OCI-LY3 (cell line): ENCODE data around the gene TTC28.

ENCODE experiments used
- H2AFZ ChIP-seq: fragments of 200-600, 300-600 bp; shearing (Covaris generic); 2 replicates; pipeline ENCODE4 v1.6.0; 2014; ENCODE audit warnings: antibody characterized with exemption, low read depth, low read length
- H3K27ac ChIP-seq: fragments of 200-600, 300-600 bp; sonication (generic); 2 replicates; pipeline ENCODE4 v1.5.1; 2014; ENCODE audit warnings: mild to moderate bottlenecking, low read length, moderate library complexity, mixed read lengths
- H3K27me3 ChIP-seq: fragments of 200-600, 300-600 bp; sonication (generic); 2 replicates; pipeline ENCODE4 v1.6.1; 2014; ENCODE audit warnings: low read depth, low read length, mixed read lengths
- H3K36me3 ChIP-seq: fragments of 200-600, 300-600 bp; sonication (generic); replicated peaks from 2 replicates; pipeline ENCODE3; 2014; ENCODE audit warnings: low read depth, low read length, mixed read lengths
- H3K4me1 ChIP-seq: fragments of 300-600, 200-600 bp; sonication (generic); 2 replicates; pipeline ENCODE4 v1.6.1; 2014; ENCODE audit warnings: low read length, mixed read lengths
- H3K4me2 ChIP-seq: fragments of 200-600, 300-600 bp; sonication (generic); 2 replicates; pipeline ENCODE4 v1.6.1; 2014; ENCODE audit warnings: low read length, mixed read lengths
- H3K4me3 ChIP-seq: fragments of 300-600, 200-600 bp; sonication (generic); 2 replicates; pipeline ENCODE4 v1.5.1; 2014; ENCODE audit warnings: antibody characterized with exemption, mild to moderate bottlenecking, low read length, moderate library complexity
- H3K79me2 ChIP-seq: fragments of 300-600, 200-600 bp; shearing (Covaris generic); 2 replicates; pipeline ENCODE4 v1.6.1; 2014; ENCODE audit warnings: mild to moderate bottlenecking, low read length, mixed read lengths
- H3K9ac ChIP-seq: fragments of 300-600, 200-600 bp; shearing (Covaris generic); 2 replicates; pipeline ENCODE4 v1.6.0; 2014; ENCODE audit warnings: mild to moderate bottlenecking, low read length, moderate library complexity
- H3K9me3 ChIP-seq: fragments of 200-600, 300-600 bp; shearing (Covaris generic); 2 replicates; pipeline ENCODE4 v1.6.1; 2014; ENCODE audit warnings: low read length, mixed read lengths; ENCODE audit not compliant: insufficient read depth
- H4K20me1 ChIP-seq: fragments of 200-600, 300-600 bp; sonication (generic); 2 replicates; pipeline ENCODE4 v1.6.1; 2016; ENCODE audit warnings: low read length, mixed read lengths; ENCODE audit not compliant: insufficient read depth
- EZH2phosphoT487 ChIP-seq: fragments of 200-600 bp; shearing (Covaris generic); IDR thresholded peaks from 2 replicates; pipeline ENCODE4 v1.6.1; 2018; ENCODE audit warnings: antibody characterized with exemption, mixed run types, low read depth
- TF ChIP-seq, protein P1 (sequence below): fragments of 200-600, 300-600 bp; sonication (generic); IDR thresholded peaks from 2 replicates; pipeline ENCODE4 v1.5.1; 2014; ENCODE audit warnings: antibody characterized with exemption, low read length, low read depth

TTC28 gene

DNA sequence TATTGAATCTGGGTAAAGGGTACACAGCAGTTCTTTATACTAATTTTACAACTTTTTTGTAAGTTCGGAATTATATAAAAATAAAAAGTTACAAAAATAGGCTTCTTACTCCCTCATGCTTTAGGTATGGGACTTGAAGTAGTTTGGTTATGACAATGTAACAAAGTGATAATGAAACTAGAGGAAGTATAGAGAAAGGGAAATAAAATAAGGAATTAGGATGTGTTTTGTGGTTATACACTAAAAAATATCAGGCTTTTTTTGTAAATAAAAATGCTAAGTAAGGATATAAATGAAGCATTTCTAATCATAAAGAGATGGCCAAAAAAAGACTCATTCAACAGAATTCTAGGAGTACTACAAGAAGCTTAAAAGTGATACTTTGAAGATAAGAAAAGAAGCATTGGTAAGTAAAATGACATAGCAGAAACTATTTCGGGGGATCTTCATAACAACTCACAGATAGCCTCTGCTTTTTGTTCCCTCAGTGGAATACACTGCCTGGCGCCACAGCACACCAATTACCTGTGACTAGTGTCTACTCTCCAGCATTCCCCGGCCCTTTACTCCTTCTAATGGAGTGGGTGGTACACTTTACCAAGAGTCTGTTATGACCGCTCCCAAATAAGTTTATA, 437.9 kb downstream of the TTC28 start:
- Histone ChIP-seq H3K36me3 (peaks cover 11% of the 10 kb centered on the region), H3K4me2 (peak overlapping the region; percentile 81), H3K9me3 (peaks cover 4% of the 10 kb centered on the region; the same call in 1 of the 2 replicates), H3K9ac (0 out of 2 replicates have a peak overlapping the region, but pooled peaks have one; percentile 4), H3K27me3 (peaks cover 6% of the 10 kb centered on the region; the same call in 1 of the 2 replicates), H2AFZ (no peak overlapping the region), H3K4me3 (peak overlapping the region; percentile 61), H4K20me1 (no peaks in the 10 kb centered on the region), H3K27ac (no peak overlapping the region; the same call in 1 of the 2 replicates), H3K79me2 (no peaks in the 10 kb centered on the region), H3K4me1 (peaks cover 16% of the 10 kb centered on the region)
- no peak for TF ChIP-seq EZH2phosphoT487
- TF ChIP-seq, protein P1, sequence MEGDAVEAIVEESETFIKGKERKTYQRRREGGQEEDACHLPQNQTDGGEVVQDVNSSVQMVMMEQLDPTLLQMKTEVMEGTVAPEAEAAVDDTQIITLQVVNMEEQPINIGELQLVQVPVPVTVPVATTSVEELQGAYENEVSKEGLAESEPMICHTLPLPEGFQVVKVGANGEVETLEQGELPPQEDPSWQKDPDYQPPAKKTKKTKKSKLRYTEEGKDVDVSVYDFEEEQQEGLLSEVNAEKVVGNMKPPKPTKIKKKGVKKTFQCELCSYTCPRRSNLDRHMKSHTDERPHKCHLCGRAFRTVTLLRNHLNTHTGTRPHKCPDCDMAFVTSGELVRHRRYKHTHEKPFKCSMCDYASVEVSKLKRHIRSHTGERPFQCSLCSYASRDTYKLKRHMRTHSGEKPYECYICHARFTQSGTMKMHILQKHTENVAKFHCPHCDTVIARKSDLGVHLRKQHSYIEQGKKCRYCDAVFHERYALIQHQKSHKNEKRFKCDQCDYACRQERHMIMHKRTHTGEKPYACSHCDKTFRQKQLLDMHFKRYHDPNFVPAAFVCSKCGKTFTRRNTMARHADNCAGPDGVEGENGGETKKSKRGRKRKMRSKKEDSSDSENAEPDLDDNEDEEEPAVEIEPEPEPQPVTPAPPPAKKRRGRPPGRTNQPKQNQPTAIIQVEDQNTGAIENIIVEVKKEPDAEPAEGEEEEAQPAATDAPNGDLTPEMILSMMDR = no peak

DNA sequence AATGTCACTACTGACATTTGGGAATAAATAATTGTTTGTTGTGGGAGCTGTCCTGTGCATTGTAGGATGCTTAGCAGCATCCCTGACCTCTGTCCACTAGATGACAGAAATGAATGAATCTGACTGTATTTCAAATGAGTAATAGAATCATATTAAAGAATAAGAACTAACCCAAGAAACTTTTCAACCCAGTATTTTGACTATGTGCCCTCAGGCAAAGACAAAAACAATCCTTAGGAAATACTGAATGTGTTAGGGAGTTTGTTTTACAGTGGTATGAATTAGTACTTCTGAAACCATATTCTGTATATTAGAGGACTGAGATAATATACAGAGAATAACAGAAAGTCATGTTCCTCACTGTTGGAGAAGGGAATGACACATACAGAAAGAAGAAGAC, 439.7 kb downstream of the TTC28 start:
- Histone ChIP-seq H3K27me3 (peaks cover 6% of the 10 kb centered on the region; the same call in 1 of the 2 replicates), H3K9ac (no peak overlapping the region), H3K36me3 (peaks cover 11% of the 10 kb centered on the region), H2AFZ (no peak overlapping the region), H4K20me1 (no peaks in the 10 kb centered on the region), H3K4me1 (peaks cover 16% of the 10 kb centered on the region), H3K4me3 (no peak overlapping the region), H3K27ac (no peak overlapping the region), H3K4me2 (no peak overlapping the region), H3K9me3 (peaks cover 4% of the 10 kb centered on the region; the same call in 1 of the 2 replicates), H3K79me2 (no peaks in the 10 kb centered on the region)
- TF ChIP-seq, protein P1 = no peak
- TF ChIP-seq EZH2phosphoT487 = no peak

DNA sequence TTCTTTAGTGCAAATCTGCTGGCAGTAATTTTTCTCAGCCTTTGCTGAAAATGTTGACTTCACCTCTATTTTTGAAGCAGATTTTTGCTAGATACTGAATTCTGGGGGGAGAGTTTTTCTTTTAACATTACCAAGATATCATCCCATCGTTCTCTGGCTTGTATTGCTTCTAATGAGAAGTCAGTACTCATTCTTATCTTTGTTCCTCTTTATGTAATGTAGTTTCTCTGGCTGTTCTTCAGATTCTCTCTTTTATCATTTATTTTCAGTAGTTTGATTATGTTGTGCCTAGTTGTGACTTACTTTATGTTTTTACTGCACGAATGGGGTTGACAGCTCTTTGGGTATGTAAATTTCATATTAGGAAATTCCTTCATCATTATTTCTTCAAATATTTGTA, 441.9 kb downstream of the TTC28 start:
- peaks cover 16% of the 10 kb centered on the region for H3K4me1 ChIP-seq
- H3K4me3 ChIP-seq = no peak overlapping the region
- no peaks in the 10 kb centered on the region for H4K20me1 ChIP-seq
- peaks cover 4% of the 10 kb centered on the region; the same call in 1 of the 2 replicates for H3K9me3 ChIP-seq
- H2AFZ ChIP-seq = no peak overlapping the region
- no peak overlapping the region for H3K27ac ChIP-seq
- H3K4me2 ChIP-seq = no peak overlapping the region
- H3K36me3 ChIP-seq = peaks cover 11% of the 10 kb centered on the region
- H3K27me3 ChIP-seq = peaks cover 6% of the 10 kb centered on the region; the same call in 1 of the 2 replicates
- TF ChIP-seq, protein P1 = no peak
- no peak for TF ChIP-seq EZH2phosphoT487
- H3K9ac ChIP-seq = no peak overlapping the region
- no peaks in the 10 kb centered on the region for H3K79me2 ChIP-seq

GRCh38 chr22:28237112-28237511, 442.5 kb downstream of the TTC28 start:
- Histone ChIP-seq H3K79me2 (no peaks in the 10 kb centered on the region), H2AFZ (no peak overlapping the region), H3K36me3 (peaks cover 11% of the 10 kb centered on the region), H3K4me3 (no peak overlapping the region), H3K9me3 (peaks cover 4% of the 10 kb centered on the region; the same call in 1 of the 2 replicates), H3K4me2 (no peak overlapping the region), H3K27me3 (peaks cover 6% of the 10 kb centered on the region; the same call in 1 of the 2 replicates), H4K20me1 (no peaks in the 10 kb centered on the region), H3K27ac (no peak overlapping the region), H3K9ac (no peak overlapping the region), H3K4me1 (peaks cover 13% of the 10 kb centered on the region)
- TF ChIP-seq, protein P1 = no peak
- TF ChIP-seq EZH2phosphoT487 = no peak
